GM12801 (cell line): ENCODE results near the gene WASL.

Source experiments
- CTCF ChIP-seq: IDR thresholded peaks from one replicate; pipeline ENCODE4 v1.5.1; 2011; ENCODE audit warnings: control low read depth; ENCODE audit not compliant: insufficient read length; ENCODE audit errors: extremely low read depth

WASL gene

DNA sequence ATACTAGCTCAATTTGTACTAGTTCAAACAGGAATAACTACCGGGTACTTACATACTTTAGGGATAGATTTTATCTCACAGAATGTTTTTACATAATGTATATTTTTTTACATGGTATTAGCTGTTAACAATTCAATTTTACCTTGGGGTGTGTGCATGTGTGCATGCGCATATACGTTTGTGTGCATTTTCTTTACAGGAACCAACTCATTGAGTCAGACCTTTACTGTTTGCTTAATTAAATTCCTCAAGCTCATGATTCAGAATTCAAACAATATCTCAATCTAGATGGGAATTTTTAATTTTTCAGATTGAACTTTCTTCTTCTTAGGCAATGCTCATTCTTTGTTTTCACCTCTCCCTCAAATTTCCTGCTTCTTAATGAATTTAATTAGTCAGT is 24.7 kb upstream of the WASL start:
- TF ChIP-seq CTCF, result no peak

- TF ChIP-seq CTCF, result no peak
Observed at GRCh38 chr7:123772652-123773051, 23.8 kb upstream of the WASL start.

GRCh38 chr7:123771846-123772245 is 23.0 kb upstream of the WASL start:
- no peak for TF ChIP-seq CTCF

- TF ChIP-seq CTCF, result no peak
Observed at GRCh38 chr7:123771256-123771655, 22.5 kb upstream of the WASL start.

GRCh38 chr7:123770378-123770777 is 21.6 kb upstream of the WASL start:
- no peak for TF ChIP-seq CTCF

DNA sequence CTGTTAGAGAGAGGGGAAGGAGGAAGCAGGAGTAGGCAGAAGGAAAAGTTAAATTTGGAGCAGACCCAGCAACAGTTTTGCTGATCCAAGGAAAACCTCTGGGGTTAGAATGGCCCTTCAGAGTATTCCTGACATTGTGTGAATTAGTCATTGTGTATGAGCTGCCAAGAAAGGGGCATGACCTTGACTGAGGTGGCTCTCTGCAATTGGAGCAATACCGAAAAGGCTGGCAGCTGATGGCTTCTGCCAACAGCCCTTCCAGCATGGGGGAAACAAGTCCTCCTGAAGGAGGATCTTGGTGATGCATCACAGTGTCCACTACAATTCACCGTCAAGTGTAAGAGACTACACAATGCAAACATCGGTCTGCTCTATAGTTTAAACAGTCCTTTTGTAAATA is 20.6 kb upstream of the WASL start:
- no peak for TF ChIP-seq CTCF

GRCh38 chr7:123768493-123768892 is 19.7 kb upstream of the WASL start:
- TF ChIP-seq CTCF, result no peak

- TF ChIP-seq CTCF, result no peak
Observed at GRCh38 chr7:123763191-123763661, 14.4 kb upstream of the WASL start.
